Keratinocyte (primary cell): ENCODE data around the gene SESTD1. TPM values are rescaled to one million over a fixed set of nuclear protein-coding genes. Genes with fewer than 3 reads are reported as not detected.
A peak's percentile ranks its signal among the peaks of the same experiment; 100 is the strongest.

Source experiments
- DNase-seq: peaks from one replicate; pipeline ENCODE4 v3.0.0-alpha.2; 2011; ENCODE audit warnings: low read depth, missing footprints, low spot score
- FAIRE-seq: peaks from 2 replicates; lab custom pipeline; 2011; peaks lifted over from hg19 to GRCh38; lab: Jason Lieb, UNC
- H2AFZ ChIP-seq: 2 replicates; pipeline ENCODE4 v1.6.0; 2012; ENCODE audit warnings: low read length, control low read depth, inconsistent platforms; ENCODE audit not compliant: control insufficient read depth
- H3K27ac ChIP-seq: 2 replicates; pipeline ENCODE4 v1.5.1; 2011; ENCODE audit warnings: low read length; ENCODE audit not compliant: control insufficient read depth, insufficient read depth
- H3K27me3 ChIP-seq: 3 replicates; pipeline ENCODE4 v1.6.0; 2011; ENCODE audit warnings: low read length; ENCODE audit not compliant: control insufficient read depth, insufficient read depth; ENCODE audit errors: extremely low read depth
- H3K36me3 ChIP-seq, 2 experiments: 2 replicates in 1 of 2; 3 replicates in 1 of 2; pipeline ENCODE4 v1.5.1; 2011; ENCODE audit warnings: low read length in 2 of 2, mild to moderate bottlenecking in 1 of 2; ENCODE audit not compliant: control insufficient read depth in 2 of 2, insufficient read depth in 2 of 2; ENCODE audit errors: extremely low read depth in 1 of 2
- H3K4me1 ChIP-seq: 3 replicates; pipeline ENCODE4 v1.5.1; 2011; ENCODE audit warnings: low read length; ENCODE audit not compliant: control insufficient read depth, insufficient read depth; ENCODE audit errors: extremely low read depth
- H3K4me2 ChIP-seq: 3 replicates; pipeline ENCODE4 v1.6.0; 2011; ENCODE audit warnings: low read depth, low read length; ENCODE audit not compliant: control insufficient read depth, insufficient read depth; ENCODE audit errors: extremely low read depth
- H3K4me3 ChIP-seq, 3 experiments: fragments of 200-600 bp in 1 of 3; sonication (generic) in 1 of 3; 2 replicates in 2 of 3; 3 replicates in 1 of 3; pipeline ENCODE4 v1.5.1; 2011 to 2016; ENCODE audit warnings: low read length in 3 of 3, mild to moderate bottlenecking in 3 of 3, control low read depth in 2 of 3, inconsistent platforms in 1 of 3, low read depth in 1 of 3, mixed read lengths in 1 of 3, mixed run types in 1 of 3, moderate library complexity in 1 of 3; ENCODE audit not compliant: control insufficient read depth in 2 of 3, insufficient read depth in 2 of 3; ENCODE audit errors: extremely low read depth in 1 of 3
- H3K79me2 ChIP-seq: 2 replicates; pipeline ENCODE4 v1.6.0; 2012; ENCODE audit warnings: low read length; ENCODE audit not compliant: control insufficient read depth, insufficient read depth
- H3K9ac ChIP-seq: 3 replicates; pipeline ENCODE4 v1.6.0; 2011; ENCODE audit warnings: low read length; ENCODE audit not compliant: control insufficient read depth, insufficient read depth; ENCODE audit errors: extremely low read depth
- H3K9me1 ChIP-seq: 3 replicates; pipeline ENCODE4 v1.6.0; 2011; ENCODE audit warnings: low read length; ENCODE audit not compliant: control insufficient read depth, insufficient read depth; ENCODE audit errors: extremely low read depth
- H3K9me3 ChIP-seq: 2 replicates; pipeline ENCODE4 v1.5.1; 2012; ENCODE audit warnings: low read depth, low read length; ENCODE audit not compliant: control insufficient read depth
- H4K20me1 ChIP-seq: 3 replicates; pipeline ENCODE4 v1.6.0; 2011; ENCODE audit warnings: low read length; ENCODE audit not compliant: control insufficient read depth, insufficient read depth; ENCODE audit errors: extremely low read depth
- CTCF ChIP-seq, 3 experiments: IDR thresholded peaks in 1 of 3; conservative IDR thresholded peaks in 1 of 3; optimal IDR thresholded peaks in 1 of 3; 2 replicates in 2 of 3; 3 replicates in 1 of 3; pipeline versions ENCODE3 to v1.5.1; 2011; ENCODE audit warnings: low read length in 3 of 3, mild to moderate bottlenecking in 3 of 3, moderate library complexity in 2 of 3, control low read depth in 1 of 3, inconsistent platforms in 1 of 3; ENCODE audit not compliant: insufficient read depth in 2 of 3; ENCODE audit errors: extremely low read depth in 1 of 3
- EZH2 ChIP-seq: IDR thresholded peaks from one replicate; pipeline ENCODE4 v1.6.1; 2012; ENCODE audit warnings: inconsistent platforms, mild to moderate bottlenecking, low read length, moderate library complexity
- dilution Hi-C: fragments of 300-500 bp; cut with MboI; formaldehyde crosslinking; loops from one replicate; pipeline ENCODE4 v1.7.0; 2020; ENCODE audit warnings: low sequenced_read_pairs; ENCODE audit not compliant: extremely low pct_ligation_motif_present
- polyA minus RNA-seq, 3 experiments: library from RNA; depleted of rRNA, polyadenylated mRNA; stranded (reverse); fragments of >200 nt; gene quantifications; 1 replicate in 1 of 3; 2 replicates in 1 of 3; 3 replicates in 1 of 3; pipeline ENCODE4 v1.2.3, GENCODE V29; 2011
- polyA plus RNA-seq, 5 experiments: library from polyadenylated mRNA; depleted of rRNA in 3 of 5; stranded (reverse) in 3 of 5; stranded (forward) in 1 of 5; unstranded in 1 of 5; fragments of >200 nt; gene quantifications; 1 replicate in 1 of 5; 2 replicates in 3 of 5; 3 replicates in 1 of 5; pipeline versions ENCODE4 v1.2.1 to v1.2.3, GENCODE V29; 2011 to 2012; ENCODE audit warnings: missing spikeins in 2 of 5, low read depth in 1 of 5, low replicate concordance in 1 of 5

The SESTD1 gene, protein sequence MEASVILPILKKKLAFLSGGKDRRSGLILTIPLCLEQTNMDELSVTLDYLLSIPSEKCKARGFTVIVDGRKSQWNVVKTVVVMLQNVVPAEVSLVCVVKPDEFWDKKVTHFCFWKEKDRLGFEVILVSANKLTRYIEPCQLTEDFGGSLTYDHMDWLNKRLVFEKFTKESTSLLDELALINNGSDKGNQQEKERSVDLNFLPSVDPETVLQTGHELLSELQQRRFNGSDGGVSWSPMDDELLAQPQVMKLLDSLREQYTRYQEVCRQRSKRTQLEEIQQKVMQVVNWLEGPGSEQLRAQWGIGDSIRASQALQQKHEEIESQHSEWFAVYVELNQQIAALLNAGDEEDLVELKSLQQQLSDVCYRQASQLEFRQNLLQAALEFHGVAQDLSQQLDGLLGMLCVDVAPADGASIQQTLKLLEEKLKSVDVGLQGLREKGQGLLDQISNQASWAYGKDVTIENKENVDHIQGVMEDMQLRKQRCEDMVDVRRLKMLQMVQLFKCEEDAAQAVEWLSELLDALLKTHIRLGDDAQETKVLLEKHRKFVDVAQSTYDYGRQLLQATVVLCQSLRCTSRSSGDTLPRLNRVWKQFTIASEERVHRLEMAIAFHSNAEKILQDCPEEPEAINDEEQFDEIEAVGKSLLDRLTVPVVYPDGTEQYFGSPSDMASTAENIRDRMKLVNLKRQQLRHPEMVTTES
- polyA plus RNA-seq: 15.8 to 28.1 TPM (median 22.3 TPM) in 3 replicates
- 26.7 TPM for polyA plus RNA-seq (2011; ENCODE audit: low read depth)
- polyA plus RNA-seq (2011; cell fraction: cytosol; rRNA removed): 11.6 and 17.9 TPM in 2 replicates
- 20.0 and 22.8 TPM in 2 replicates for polyA plus RNA-seq (2011; cell fraction: nucleus; rRNA removed)
- 17.0 and 17.2 TPM in 2 replicates for polyA plus RNA-seq (2012; ENCODE audit: low replicate concordance)
- polyA minus RNA-seq: 9.5 to 45.1 TPM (median 15.4 TPM) in 3 replicates
- polyA minus RNA-seq (2011; cell fraction: cytosol; rRNA and poly(A)+ RNA removed): 11.7 TPM
- polyA minus RNA-seq (2011; cell fraction: nucleus; rRNA and poly(A)+ RNA removed): 15.9 and 29.7 TPM in 2 replicates

- H3K9me3 ChIP-seq: no peaks in the 10 kb centered on the region
- no peaks in the 10 kb centered on the region for H3K27me3 ChIP-seq
- FAIRE-seq: no peak
- TF ChIP-seq CTCF (optimal IDR thresholded peaks at IDR 0.05 in 1 of 3, IDR thresholded peaks at IDR 0.05 in 1 of 3, conservative IDR thresholded peaks at IDR 0.05 in 1 of 3; ENCODE audit: extremely low read depth in 1 of 3, insufficient read depth in 2 of 3, low read length in 3 of 3) (no peak), EZH2 (no peak)
- H3K9ac ChIP-seq: peak within 1 kb of the TSS; percentile 84
- DNase-seq: no peak
- peaks cover 37% of the 10 kb centered on the region for H3K79me2 ChIP-seq
- no peaks in the 10 kb centered on the region for H4K20me1 ChIP-seq
- H3K4me3 ChIP-seq: peak within 1 kb of the TSS; percentile 53 to 73 (median 70)
- peak within 1 kb of the TSS; percentile 50 for H2AFZ ChIP-seq
- peaks cover 35% of the 10 kb centered on the region for H3K4me1 ChIP-seq
- H3K9me1 ChIP-seq: no peaks in the 10 kb centered on the region
- peak within 1 kb of the TSS; percentile 72 for H3K27ac ChIP-seq
- H3K36me3 ChIP-seq: no peaks in the 10 kb centered on the region
- H3K4me2 ChIP-seq: peak within 1 kb of the TSS; percentile 68
- dilution Hi-C loops: no loop called here
Measured at GRCh38 chr2:179264368-179265081, at the start of gene SESTD1. Gene SESTD1, minus strand, starts transcription at chr2:179264832. Its CDS starts 72,991 bp downstream, at chr2:179191841.

- dilution Hi-C loops: no loop called here
- H3K4me3 ChIP-seq: no peak overlapping the region
- no peak overlapping the region for H3K27ac ChIP-seq
- H2AFZ ChIP-seq: no peak overlapping the region
- no peak overlapping the region for H3K4me2 ChIP-seq
- no peaks in the 10 kb centered on the region for H3K79me2 ChIP-seq
- no peak for FAIRE-seq
- no peaks in the 10 kb centered on the region for H4K20me1 ChIP-seq
- H3K36me3 ChIP-seq: no peaks in the 10 kb centered on the region
- no peaks in the 10 kb centered on the region for H3K9me1 ChIP-seq
- no peaks in the 10 kb centered on the region for H3K27me3 ChIP-seq
- no peaks in the 10 kb centered on the region for H3K9me3 ChIP-seq
- DNase-seq: no peak
- TF ChIP-seq EZH2: no peak
- no peak for TF ChIP-seq CTCF (optimal IDR thresholded peaks at IDR 0.05 in 1 of 3, IDR thresholded peaks at IDR 0.05 in 1 of 3, conservative IDR thresholded peaks at IDR 0.05 in 1 of 3; ENCODE audit: extremely low read depth in 1 of 3, insufficient read depth in 2 of 3, low read length in 3 of 3)
- no peaks in the 10 kb centered on the region for H3K4me1 ChIP-seq
- no peak overlapping the region for H3K9ac ChIP-seq
Measured at GRCh38 chr2:179313057-179313456, 48.4 kb upstream of the SESTD1 start.
